ENCODE results near the gene EML6.
A peak's percentile ranks its signal among the peaks of the same experiment; 100 is the strongest.
"Not testable (repeated sequence)": the region's sequence is repeated elsewhere in the genome, so short reads cannot be mapped to it uniquely, and the experiment has no call there.

Gene EML6

GRCh38 chr2:54723131-54723995 is at the start of gene EML6:
TSS of gene EML6 (plus strand) at chr2:54723662. CDS start at chr2:54725062, 1,400 bp downstream.
- peak; percentile 96 to 97 for DNase-seq

GRCh38 chr2:54675281-54675680 is 48.2 kb upstream of the EML6 start:
- DNase-seq = no peak

GRCh38 chr2:54675738-54676137 is 47.7 kb upstream of the EML6 start:
- DNase-seq = no peak

GRCh38 chr2:54676656-54677055 is 46.8 kb upstream of the EML6 start:
- DNase-seq = no peak

GRCh38 chr2:54677476-54678265 is 45.8 kb upstream of the EML6 start:
- no peak for DNase-seq

- DNase-seq = no peak
Observed at GRCh38 chr2:54678719-54679118, 44.7 kb upstream of the EML6 start.

GRCh38 chr2:54680397-54681041 is 42.9 kb upstream of the EML6 start:
- DNase-seq = no peak

- DNase-seq = no peak
Observed at GRCh38 chr2:54681416-54681815, 42.0 kb upstream of the EML6 start.

- DNase-seq = no peak
Observed at GRCh38 chr2:54683596-54683995, 39.9 kb upstream of the EML6 start.

- no peak for DNase-seq
Observed at GRCh38 chr2:54685263-54685775, 38.1 kb upstream of the EML6 start.

- no peak for DNase-seq
Observed at GRCh38 chr2:54687595-54688152, 35.8 kb upstream of the EML6 start.

- DNase-seq = no peak
Observed at GRCh38 chr2:54691445-54692135, 31.9 kb upstream of the EML6 start.

- no peak for DNase-seq
Observed at GRCh38 chr2:54692556-54692955, 30.9 kb upstream of the EML6 start.

GRCh38 chr2:54695378-54695777 is 28.1 kb upstream of the EML6 start:
- DNase-seq = no peak

GRCh38 chr2:54697934-54698333 is 25.5 kb upstream of the EML6 start:
- no peak for DNase-seq

- not testable (repeated sequence) for DNase-seq
Observed at GRCh38 chr2:54698926-54699325, 24.5 kb upstream of the EML6 start.

GRCh38 chr2:54699665-54700064 is 23.8 kb upstream of the EML6 start:
- no peak for DNase-seq

- no peak for DNase-seq
Observed at GRCh38 chr2:54701029-54701428, 22.4 kb upstream of the EML6 start.

- DNase-seq = no peak
Observed at GRCh38 chr2:54704238-54704637, 19.2 kb upstream of the EML6 start.

GRCh38 chr2:54704688-54705605 is 18.5 kb upstream of the EML6 start:
- DNase-seq = peak; percentile 49 to 60

GRCh38 chr2:54706622-54707021 is 16.8 kb upstream of the EML6 start:
- DNase-seq = no peak

Measured in AML-193 (cell line).